T-helper 1 cell treated with Interleukin-12 subunit alpha and Interleukin-12 subunit beta and Interleukin-4 antibody, amounts not matched to agents 30 μg/mL and 1 μg/mL, for 36 hours (primary cell): Measurements from ENCODE around the gene PLA2R1.

Source experiments
- H3K27ac Mint-ChIP-seq: one replicate; pipeline ENCODE4 v1.8.0; 2021; ENCODE audit warnings: mild to moderate bottlenecking, mixed read lengths
- H3K27me3 Mint-ChIP-seq: one replicate; pipeline ENCODE4 v1.8.0; 2021; ENCODE audit warnings: low read depth, mixed read lengths
- H3K36me3 Mint-ChIP-seq: one replicate; pipeline ENCODE4 v1.8.0; 2021; ENCODE audit warnings: low read depth, mixed read lengths
- H3K4me1 Mint-ChIP-seq: one replicate; pipeline ENCODE4 v1.8.0; 2021; ENCODE audit warnings: low read depth, mixed read lengths
- H3K4me3 Mint-ChIP-seq: one replicate; pipeline ENCODE4 v1.8.0; 2021; ENCODE audit warnings: mild to moderate bottlenecking, moderate library complexity, mixed read lengths
- H3K9me3 Mint-ChIP-seq: one replicate; pipeline ENCODE4 v1.8.0; 2021; ENCODE audit warnings: mixed read lengths

PLA2R1 gene

GRCh38 chr2:159890551-159891266 lies 171.7 kb downstream of the PLA2R1 start:
- Mint-ChIP-seq H3K4me3 (no peak overlapping the region), H3K9me3 (no peaks in the 10 kb centered on the region), H3K36me3 (peaks cover 15% of the 10 kb centered on the region), H3K27ac (peak overlapping the region; percentile 85), H3K27me3 (no peaks in the 10 kb centered on the region), H3K4me1 (peaks cover 25% of the 10 kb centered on the region)

- Mint-ChIP-seq H3K36me3 (peaks cover 24% of the 10 kb centered on the region), H3K4me3 (no peak overlapping the region), H3K9me3 (no peaks in the 10 kb centered on the region), H3K27ac (no peak overlapping the region), H3K4me1 (peaks cover 8% of the 10 kb centered on the region), H3K27me3 (no peaks in the 10 kb centered on the region)
Observed at GRCh38 chr2:159882130-159882745, 180.2 kb downstream of the PLA2R1 start.
